ENCODE measurements around the gene MUSTN1.

Gene MUSTN1

GRCh38 chr3:52786330-52787215 lies 48.2 kb downstream of the MUSTN1 start:
- no peak for DNase-seq (ENCODE audit: low read depth in 2 of 2)

- DNase-seq (ENCODE audit: low read depth in 2 of 2): no peak
These were observed 49.8 kb downstream of the MUSTN1 start for GRCh38 chr3:52784931-52785590.

GRCh38 chr3:52784021-52784621 lies 50.7 kb downstream of the MUSTN1 start:
- DNase-seq (ENCODE audit: low read depth in 2 of 2): no peak

DNA sequence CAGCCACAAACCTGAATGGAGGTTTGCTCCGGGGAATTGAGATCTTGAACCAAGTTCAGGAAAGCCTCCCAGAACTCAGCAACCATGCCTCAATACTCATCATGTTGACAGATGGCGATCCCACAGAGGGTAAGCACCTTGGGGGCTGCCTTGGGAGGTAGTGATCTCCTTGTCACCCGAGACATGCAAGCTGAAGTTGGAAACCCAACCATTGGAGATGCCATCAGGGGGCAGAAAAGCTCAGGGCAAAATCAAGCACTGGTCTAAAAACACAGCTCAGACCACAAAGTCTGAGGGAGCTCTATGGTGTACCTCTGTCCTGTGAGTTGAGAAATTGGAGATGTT lies 51.6 kb downstream of the MUSTN1 start:
- no peak for DNase-seq (ENCODE audit: low read depth in 2 of 2)
